Activated CD8-positive, alpha-beta T cell treated with anti-CD3 and anti-CD28 coated beads, Interleukin-2, amount 10 ng/mL, durations not matched to agents 7 days and 5 days (primary cell): ENCODE data around the gene TUT7. TPM values are rescaled to one million over a fixed set of nuclear protein-coding genes. Genes with fewer than 3 reads are reported as not detected.
"Not testable (repeated sequence)": the region's sequence is repeated elsewhere in the genome, so short reads cannot be mapped to it uniquely, and the experiment has no call there.

Experiments
- ATAC-seq: fragments of 150-1000 bp; cut with Tn5 transposase; one replicate; pipeline ENCODE4 v1.10.0; 2021; ENCODE audit warnings: moderate library complexity
- CTCF ChIA-PET: fragments of 350-600 bp; sonication (Branson Sonifier 250); formaldehyde crosslinking; loops from one replicate; lab custom pipeline; 2021; ENCODE audit warnings: antibody characterized with exemption; lab: Charles Lee
- POLR2A ChIA-PET: fragments of 350-600 bp; sonication (Branson Sonifier 250); formaldehyde crosslinking; loops from one replicate; lab custom pipeline; 2021; ENCODE audit warnings: antibody characterized with exemption; lab: Charles Lee
- DNase-seq: peaks from one replicate; pipeline ENCODE4 v3.0.0-alpha.2; 2020
- H3K27ac Mint-ChIP-seq: one replicate; pipeline ENCODE4 v1.8.0; 2021; ENCODE audit warnings: mild to moderate bottlenecking, mixed read lengths
- H3K27me3 Mint-ChIP-seq: one replicate; pipeline ENCODE4 v1.8.0; 2021; ENCODE audit warnings: low read depth, mixed read lengths
- H3K36me3 Mint-ChIP-seq: one replicate; pipeline ENCODE4 v1.8.0; 2021; ENCODE audit warnings: low read depth, mixed read lengths
- H3K4me1 Mint-ChIP-seq: one replicate; pipeline ENCODE4 v1.8.0; 2021; ENCODE audit warnings: low read depth, mixed read lengths
- H3K4me3 Mint-ChIP-seq: one replicate; pipeline ENCODE4 v1.8.0; 2021; ENCODE audit warnings: mild to moderate bottlenecking, mixed read lengths
- H3K9me3 Mint-ChIP-seq: one replicate; pipeline ENCODE4 v1.8.0; 2022; ENCODE audit warnings: mixed read lengths; ENCODE audit not compliant: insufficient read depth
- total RNA-seq, 2 experiments: library from RNA; stranded (reverse); gene quantifications; one replicate each; pipeline ENCODE4 v1.2.3, GENCODE V29; 2021

TUT7 gene
- total RNA-seq, 2 experiments from 2014 or later: 30.8 to 32.3 TPM

DNA sequence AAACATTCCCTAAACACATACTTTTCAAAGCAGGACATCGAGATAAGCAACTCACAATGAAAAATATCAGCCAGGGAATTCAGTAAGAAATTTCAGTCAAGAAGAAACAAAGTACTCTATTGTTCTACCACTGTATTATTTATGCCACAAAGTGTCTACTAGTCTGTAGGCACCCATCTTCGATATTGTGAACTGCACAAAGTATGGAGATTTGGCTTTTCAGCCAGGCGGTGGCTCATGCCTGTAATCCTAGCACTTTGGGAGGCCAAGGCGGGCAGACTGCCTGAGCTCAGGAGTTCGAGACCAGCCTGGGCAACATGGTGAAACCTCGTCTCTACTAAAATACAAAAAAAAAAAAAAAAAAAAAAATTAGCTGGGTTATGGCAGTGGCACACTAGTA is 63.9 kb downstream of the TUT7 start:
- H3K27me3 Mint-ChIP-seq: not testable (repeated sequence)
- CTCF ChIA-PET: interaction anchor here (0.7 kb wide), 1 partner anchor 8 kb away, joined by 3 read pairs; the partner anchor contains the start of gene ISCA1
- POLR2A ChIA-PET: interaction anchor here (1.6 kb wide), 1 partner anchor 8 kb away, joined by 3 read pairs; the partner anchor contains the start of gene ISCA1

DNA sequence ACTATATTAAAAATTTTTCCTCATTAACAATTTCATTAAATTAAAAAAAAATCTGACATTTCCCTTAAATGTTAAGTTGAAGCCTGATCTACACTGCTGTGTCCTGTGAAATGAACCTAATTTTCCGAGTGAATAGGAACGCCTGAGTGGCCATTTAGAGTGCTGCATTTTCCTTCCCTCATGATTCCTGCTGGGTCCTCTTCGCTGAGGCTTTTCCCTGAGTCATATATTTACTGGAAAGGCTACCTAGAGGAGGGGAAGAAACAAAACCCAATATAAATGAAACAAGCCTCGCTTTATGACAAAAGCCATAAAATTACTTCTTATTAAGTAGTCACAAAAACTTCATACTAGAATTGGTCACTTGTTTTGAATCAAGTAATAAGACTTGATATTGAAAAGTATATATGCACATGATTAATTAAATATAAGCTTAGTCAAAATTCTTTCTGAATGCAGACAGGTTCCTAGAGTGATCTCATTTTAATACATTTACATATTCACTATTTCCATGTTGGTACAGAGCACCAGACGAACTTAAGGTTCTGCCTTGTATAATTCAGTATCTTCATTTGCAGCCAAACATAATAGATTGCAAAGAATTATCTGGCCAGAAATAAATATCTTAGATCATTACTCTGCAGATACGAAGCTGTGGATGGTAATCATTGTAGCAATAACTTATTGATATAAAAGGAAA is 65.6 kb downstream of the TUT7 start:
- DNase-seq (no peak), ATAC-seq (no peak)
- ChIA-PET POLR2A (no interaction called here), CTCF (no interaction called here)
- Mint-ChIP-seq H3K27me3 (no peaks in the 10 kb centered on the region), H3K36me3 (peaks cover 21% of the 10 kb centered on the region), H3K27ac (no peak overlapping the region), H3K4me1 (peaks cover 8% of the 10 kb centered on the region), H3K9me3 (no peaks in the 10 kb centered on the region), H3K4me3 (no peak overlapping the region)

More for the DNA sequence above, 63.9 kb downstream of the TUT7 start:
- not testable (repeated sequence) for H3K27ac Mint-ChIP-seq, H3K4me3 Mint-ChIP-seq, H3K9me3 Mint-ChIP-seq, DNase-seq, H3K4me1 Mint-ChIP-seq, ATAC-seq
- H3K36me3 Mint-ChIP-seq: peaks cover 25% of the 10 kb centered on the region

DNA sequence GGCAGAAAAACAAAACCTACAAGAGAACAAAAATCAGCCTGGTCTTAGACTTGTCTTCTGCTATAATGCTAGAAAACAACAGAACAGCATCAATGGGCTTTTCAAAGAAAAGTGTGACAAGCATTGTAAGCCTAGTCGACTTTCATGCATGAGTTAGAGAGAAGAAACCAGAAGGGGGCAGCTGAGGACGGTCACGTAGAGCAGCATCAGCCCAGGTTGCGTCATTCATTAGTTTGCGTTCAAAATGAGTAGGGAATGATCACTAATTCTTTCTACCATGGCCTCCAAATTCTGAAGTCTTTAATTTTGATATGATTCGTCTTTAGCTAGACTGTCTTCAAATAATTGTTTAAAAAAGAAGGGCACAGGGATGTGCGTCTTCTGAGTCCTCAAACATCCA is 67.2 kb downstream of the TUT7 start:
- ChIA-PET CTCF (no interaction called here), POLR2A (no interaction called here)
- H3K27ac Mint-ChIP-seq: no peak overlapping the region
- no peak overlapping the region for H3K4me3 Mint-ChIP-seq
- H3K4me1 Mint-ChIP-seq: peaks cover 17% of the 10 kb centered on the region
- DNase-seq (peak; percentile 42), ATAC-seq (no peak)
- H3K27me3 Mint-ChIP-seq: no peaks in the 10 kb centered on the region
- no peaks in the 10 kb centered on the region for H3K9me3 Mint-ChIP-seq
- peaks cover 15% of the 10 kb centered on the region for H3K36me3 Mint-ChIP-seq

DNA sequence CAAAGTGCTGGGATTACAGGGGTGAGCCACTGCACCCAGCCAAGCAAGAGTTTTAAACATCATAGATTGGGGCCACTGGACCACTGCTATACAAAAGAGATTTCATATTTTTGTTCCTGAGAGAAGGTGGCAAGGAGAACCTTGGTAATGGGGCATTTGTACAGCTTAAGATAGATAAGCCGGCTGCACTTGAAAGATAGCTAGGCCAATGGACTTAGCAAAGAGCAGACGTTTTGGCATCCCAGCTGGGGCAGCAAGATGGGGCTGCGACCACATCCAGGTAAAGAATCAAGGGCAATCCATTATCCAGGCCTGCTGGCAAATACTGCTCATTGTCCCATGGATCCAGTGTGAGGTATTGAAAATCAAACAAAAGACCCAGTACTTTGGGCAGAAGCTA is 67.9 kb downstream of the TUT7 start:
- Mint-ChIP-seq H3K4me1 (peaks cover 20% of the 10 kb centered on the region), H3K36me3 (peaks cover 17% of the 10 kb centered on the region), H3K9me3 (no peaks in the 10 kb centered on the region), H3K27ac (no peak overlapping the region), H3K4me3 (no peak overlapping the region), H3K27me3 (no peaks in the 10 kb centered on the region)
- POLR2A ChIA-PET: no interaction called here
- no peak for ATAC-seq
- CTCF ChIA-PET: no interaction called here
- DNase-seq: no peak

DNA sequence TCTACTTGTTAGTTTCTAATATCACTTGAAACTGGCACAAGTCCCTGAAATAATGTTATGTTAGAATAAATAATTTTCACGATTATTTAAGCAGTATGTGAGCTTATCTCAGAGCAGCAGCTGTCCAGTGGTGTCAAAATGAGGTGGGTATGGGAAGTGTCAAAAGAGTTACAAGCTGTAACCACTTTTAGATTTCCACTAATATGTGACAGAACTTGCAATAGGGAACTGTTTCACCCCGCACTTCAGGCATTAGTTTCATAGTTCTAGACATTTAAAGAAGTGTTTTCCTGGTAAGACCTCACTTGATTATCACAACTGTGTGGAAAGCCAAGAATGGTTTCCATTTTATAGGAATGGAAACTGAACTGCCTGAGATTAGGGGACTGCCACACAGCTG is 68.9 kb downstream of the TUT7 start:
- no peak overlapping the region for H3K4me3 Mint-ChIP-seq
- POLR2A ChIA-PET: no interaction called here
- CTCF ChIA-PET: no interaction called here
- H3K27me3 Mint-ChIP-seq: no peaks in the 10 kb centered on the region
- no peak for ATAC-seq
- H3K9me3 Mint-ChIP-seq: no peaks in the 10 kb centered on the region
- peaks cover 15% of the 10 kb centered on the region for H3K36me3 Mint-ChIP-seq
- peaks cover 25% of the 10 kb centered on the region for H3K4me1 Mint-ChIP-seq
- H3K27ac Mint-ChIP-seq: no peak overlapping the region
- no peak for DNase-seq

DNA sequence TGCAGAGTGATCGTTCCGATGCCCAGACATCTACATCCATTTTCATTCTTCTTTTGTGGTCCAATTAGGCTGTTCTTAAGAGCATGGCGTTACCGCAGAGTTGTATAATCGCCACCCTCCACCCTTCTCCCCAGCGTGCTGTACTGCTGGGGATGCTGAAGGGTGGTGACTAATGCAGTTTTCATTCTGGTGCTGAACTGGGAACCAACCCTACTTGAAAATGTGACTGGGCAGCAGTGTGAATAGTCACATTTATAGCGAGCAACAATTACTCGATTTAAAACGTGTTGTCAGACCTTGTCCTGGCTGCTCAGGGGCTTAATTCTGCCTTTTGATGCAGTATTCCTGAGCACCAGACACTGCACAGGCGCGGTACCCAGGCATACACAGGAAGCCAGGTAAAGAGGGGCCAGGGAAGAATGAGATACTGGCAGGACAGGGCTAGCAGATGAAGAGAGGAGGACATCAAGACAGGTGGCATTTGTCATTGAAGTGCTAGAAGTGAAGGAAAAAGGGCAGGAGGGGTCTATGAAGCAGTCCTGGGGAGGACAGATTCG is 71.2 kb downstream of the TUT7 start:
- H3K4me3 Mint-ChIP-seq: peak overlapping the region; percentile 82
- ChIA-PET POLR2A (interaction anchor here (1.0 to 1.8 kb wide), 10 partner anchors 8 to 540 kb away, joined by 3 to 6 read pairs (median 4); no protein-coding TSS in a partner anchor), CTCF (interaction anchor here (0.7 to 1.3 kb wide), 2 partner anchors 8 to 16 kb away, joined by 3 read pairs; no protein-coding TSS in a partner anchor)
- peak overlapping the region; percentile 94 for H3K27ac Mint-ChIP-seq
- H3K36me3 Mint-ChIP-seq: peaks cover 22% of the 10 kb centered on the region
- DNase-seq: no peak
- peaks cover 36% of the 10 kb centered on the region for H3K4me1 Mint-ChIP-seq
- no peaks in the 10 kb centered on the region for H3K9me3 Mint-ChIP-seq
- H3K27me3 Mint-ChIP-seq: no peaks in the 10 kb centered on the region
- ATAC-seq: peak; percentile 48

DNA sequence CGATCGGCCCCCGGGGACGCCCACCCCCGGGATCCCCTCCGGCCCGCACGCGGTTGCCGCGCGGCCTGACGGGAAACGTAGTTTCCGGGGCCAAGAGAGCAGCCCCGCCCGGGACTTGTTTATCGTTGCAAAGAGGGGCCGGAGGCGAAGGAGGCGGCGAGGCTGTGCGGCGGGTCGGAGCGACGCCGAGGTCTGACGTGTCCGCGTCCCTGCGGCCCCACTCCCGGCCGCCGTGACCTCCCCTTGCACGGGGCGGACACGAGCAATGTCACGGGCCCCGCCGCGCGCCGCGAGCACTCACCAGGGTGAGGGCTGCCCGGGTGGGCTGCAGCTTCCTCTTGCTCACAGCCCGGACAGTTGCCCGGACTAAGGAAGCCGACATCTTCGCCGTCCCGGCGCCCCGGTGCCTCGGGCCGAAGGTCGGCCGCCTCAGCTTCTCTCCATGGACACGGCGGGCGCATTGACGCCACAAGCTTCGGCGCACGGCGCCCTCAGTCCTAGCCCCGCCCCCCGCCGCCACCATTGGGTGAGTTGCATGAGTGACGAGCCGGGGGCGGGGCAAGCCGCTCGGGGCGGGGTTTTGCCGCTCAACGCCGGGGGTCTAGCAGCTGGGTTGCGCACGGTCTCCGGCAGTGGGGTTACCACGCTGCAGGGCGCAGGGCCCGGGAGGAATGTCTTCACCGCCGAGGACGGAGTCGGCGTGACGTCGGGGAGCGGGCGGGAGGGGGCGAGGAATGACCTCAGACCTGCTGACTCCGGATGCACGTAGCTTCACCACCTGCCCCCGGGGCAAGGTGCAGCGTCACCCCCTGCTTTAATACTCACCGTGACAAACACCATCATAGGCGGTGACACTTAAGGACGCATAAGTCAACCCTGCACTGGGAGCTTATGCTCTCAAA is 71.9 kb downstream of the TUT7 start, which contains the start of gene ISCA1:
TSS of gene ISCA1 (minus strand) at position 462 of the 902 bp plus-strand sequence. CDS start at position 382, 80 bp downstream.
- ChIA-PET CTCF (interaction anchor here (0.7 to 1.3 kb wide), 2 partner anchors 8 to 17 kb away, joined by 3 read pairs; no protein-coding TSS in a partner anchor), POLR2A (interaction anchor here (0.8 to 1.8 kb wide), 11 partner anchors 9 to 539 kb away, joined by 3 to 6 read pairs (median 4); partner anchors contain the start of gene TUT7)
- H3K27ac Mint-ChIP-seq: peak within 1 kb of the TSS; percentile 94
- H3K36me3 Mint-ChIP-seq: peaks cover 19% of the 10 kb centered on the region
- no peaks in the 10 kb centered on the region for H3K9me3 Mint-ChIP-seq
- H3K4me3 Mint-ChIP-seq: peak within 1 kb of the TSS; percentile 82
- no peaks in the 10 kb centered on the region for H3K27me3 Mint-ChIP-seq
- peaks cover 34% of the 10 kb centered on the region for H3K4me1 Mint-ChIP-seq
- ATAC-seq (peak; percentile 89), DNase-seq (peak; percentile 98)

DNA sequence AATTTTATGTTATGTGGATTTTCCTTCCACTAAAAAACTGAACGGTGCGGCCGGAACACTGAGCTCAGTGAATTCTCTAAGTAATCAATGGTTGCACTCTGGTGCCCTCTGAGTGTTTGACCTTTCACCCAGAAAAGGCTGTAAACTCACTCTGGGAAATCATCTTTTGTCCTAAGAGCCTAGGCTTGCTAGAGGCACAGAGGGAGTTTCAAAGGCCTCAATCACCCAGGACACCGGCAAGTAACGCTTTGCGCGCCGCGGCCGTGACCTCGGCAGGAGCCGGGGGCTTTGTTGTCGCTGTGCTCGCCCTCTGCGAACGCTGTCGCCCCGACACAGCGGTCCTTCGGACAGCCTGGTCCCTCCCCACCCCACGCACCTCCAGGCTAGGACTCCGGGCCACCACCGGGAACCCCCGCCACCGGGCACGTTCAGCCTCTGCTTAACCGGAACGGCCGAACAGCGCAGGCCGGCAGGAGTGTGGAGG is 72.6 kb downstream of the TUT7 start:
- ChIA-PET CTCF (no interaction called here), POLR2A (interaction anchor here (1.1 to 1.8 kb wide), 6 partner anchors 9 to 70 kb away, joined by 3 to 6 read pairs (median 4); no protein-coding TSS in a partner anchor)
- peaks cover 17% of the 10 kb centered on the region for H3K36me3 Mint-ChIP-seq
- no peaks in the 10 kb centered on the region for H3K27me3 Mint-ChIP-seq
- no peaks in the 10 kb centered on the region for H3K9me3 Mint-ChIP-seq
- peaks cover 33% of the 10 kb centered on the region for H3K4me1 Mint-ChIP-seq
- peak overlapping the region; percentile 82 for H3K4me3 Mint-ChIP-seq
- H3K27ac Mint-ChIP-seq: peak overlapping the region; percentile 94
- ATAC-seq (no peak), DNase-seq (no peak)

DNA sequence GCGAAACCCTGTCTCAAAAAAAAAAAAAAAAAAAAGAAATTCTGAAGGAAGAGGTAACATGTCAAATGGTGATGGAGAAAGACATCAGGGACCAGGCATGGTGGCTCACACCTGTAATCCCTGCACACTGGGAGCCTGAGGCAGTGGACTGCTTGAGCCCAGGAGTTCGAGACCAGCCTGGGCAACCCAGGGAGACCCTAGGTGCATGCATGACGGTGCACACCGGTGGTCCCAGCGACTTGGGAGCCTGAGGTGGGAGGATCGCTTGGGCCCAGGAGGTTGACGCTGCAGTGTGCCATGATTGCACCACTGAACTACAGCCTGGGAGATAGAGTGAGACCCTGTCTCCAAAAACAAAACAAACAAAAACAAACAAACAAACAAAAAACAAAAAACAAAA is 73.6 kb downstream of the TUT7 start:
- ChIA-PET CTCF (no interaction called here), POLR2A (no interaction called here)
- Mint-ChIP-seq H3K4me1 (peaks cover 31% of the 10 kb centered on the region), H3K9me3 (no peaks in the 10 kb centered on the region), H3K27me3 (no peaks in the 10 kb centered on the region), H3K27ac (no peak overlapping the region), H3K4me3 (peak overlapping the region; percentile 82), H3K36me3 (peaks cover 14% of the 10 kb centered on the region)
- DNase-seq: no peak
- no peak for ATAC-seq

DNA sequence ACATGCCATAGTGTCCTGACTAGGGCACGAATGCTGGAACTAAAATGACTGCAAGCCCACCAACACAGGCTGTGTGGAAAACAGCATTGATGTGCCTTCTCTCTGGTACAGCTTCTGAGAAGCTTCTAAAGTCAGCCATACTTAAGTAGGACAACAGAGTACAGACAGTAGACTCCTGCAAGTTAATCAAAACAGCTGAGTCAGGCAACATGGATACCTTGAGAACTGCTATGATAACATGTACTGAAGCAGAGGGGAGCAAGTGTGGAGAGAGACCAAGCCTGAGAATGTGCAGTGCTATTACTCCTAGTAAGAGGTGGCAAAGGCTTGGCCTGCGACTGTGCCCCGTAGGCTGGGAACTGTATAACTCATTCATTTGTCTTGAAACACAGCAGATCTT is 74.4 kb downstream of the TUT7 start:
- CTCF ChIA-PET: no interaction called here
- no peak for DNase-seq
- Mint-ChIP-seq H3K9me3 (no peaks in the 10 kb centered on the region), H3K36me3 (peaks cover 14% of the 10 kb centered on the region), H3K27me3 (no peaks in the 10 kb centered on the region), H3K4me3 (peak overlapping the region; percentile 9), H3K4me1 (peaks cover 31% of the 10 kb centered on the region), H3K27ac (no peak overlapping the region)
- ATAC-seq: no peak
- POLR2A ChIA-PET: no interaction called here

DNA sequence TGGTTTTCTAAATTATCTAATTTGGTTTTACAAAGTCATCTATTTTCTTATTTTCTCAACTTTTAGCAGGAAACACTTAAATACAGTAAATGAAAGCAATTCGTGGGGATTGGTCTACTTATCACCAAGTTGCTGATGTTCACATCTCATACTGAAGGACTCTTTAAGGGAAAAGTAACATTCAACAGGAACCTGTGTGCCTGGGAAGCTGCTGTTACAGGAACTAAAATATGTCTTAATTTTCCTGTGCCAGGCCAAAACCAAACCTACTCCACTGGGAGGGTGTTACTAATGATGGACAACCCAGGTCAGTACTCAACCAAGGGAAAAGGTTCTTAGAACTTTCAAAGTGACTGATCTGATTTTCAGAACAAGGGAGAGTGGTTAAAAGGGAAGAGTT is 77.1 kb downstream of the TUT7 start:
- no peak overlapping the region for H3K27ac Mint-ChIP-seq
- CTCF ChIA-PET: interaction anchor here (1.1 to 2.5 kb wide), 3 partner anchors 13 to 75 kb away, joined by 3 to 8 read pairs (median 5); no protein-coding TSS in a partner anchor

More for the DNA sequence above, 77.1 kb downstream of the TUT7 start:
- peaks cover 23% of the 10 kb centered on the region for H3K4me1 Mint-ChIP-seq
- no peak for DNase-seq
- H3K36me3 Mint-ChIP-seq: peaks cover 20% of the 10 kb centered on the region
- H3K27me3 Mint-ChIP-seq: no peaks in the 10 kb centered on the region
- POLR2A ChIA-PET: no interaction called here
- H3K9me3 Mint-ChIP-seq: no peaks in the 10 kb centered on the region
- ATAC-seq: no peak
- H3K4me3 Mint-ChIP-seq: no peak overlapping the region
